ENCODE results near the gene NCSTN. TPM values are rescaled to one million over a fixed set of nuclear protein-coding genes. Genes with fewer than 3 reads are reported as not detected.

Gene NCSTN
- total RNA-seq, 1 experiment from 2014 or later = 67.8 TPM

DNA sequence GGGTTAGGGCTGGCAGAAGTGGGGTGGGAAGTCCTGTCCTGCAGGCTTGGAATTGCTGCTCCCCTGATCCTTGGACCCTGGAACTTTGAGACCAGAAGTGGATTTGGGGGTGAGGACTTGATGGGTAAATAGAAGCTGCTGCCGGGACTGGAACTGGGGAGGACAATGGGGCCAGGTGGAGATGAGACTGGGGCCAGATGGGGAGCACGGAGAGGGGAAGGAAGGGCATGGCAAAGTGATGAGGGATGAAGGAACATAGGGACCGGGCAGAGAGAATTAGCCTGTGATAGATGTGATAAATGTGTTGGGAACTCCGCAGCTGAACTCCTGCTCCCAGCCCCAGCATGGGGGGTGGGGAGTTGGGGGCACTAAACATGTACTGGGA, 24.3 kb downstream of the NCSTN start:
- H3K27ac ChIP-seq (ENCODE audit: insufficient read length, low read depth, low read length) = no peak overlapping the region
- H3K9ac ChIP-seq (ENCODE audit: extremely low read depth, insufficient read length, low read length) = no peak overlapping the region
- no peak overlapping the region for H2BK5ac ChIP-seq (ENCODE audit: insufficient read length, low read length)
- H3K9me3 Mint-ChIP-seq = no peaks in the 10 kb centered on the region
- no peak overlapping the region for H3K4me2 ChIP-seq (ENCODE audit: insufficient read depth, insufficient read length, low read length)
- H3T11ph ChIP-seq (ENCODE audit: low read length) = no peak overlapping the region
- peaks cover 33 to 59% of the 10 kb centered on the region in 2 experiments for H3K4me1 Mint-ChIP-seq
- no peak overlapping the region for H3K23ac ChIP-seq (ENCODE audit: insufficient read length, low read depth, low read length)
- H3K4me3 Mint-ChIP-seq = no peak overlapping the region
- no peaks in the 10 kb centered on the region for H4K20me1 ChIP-seq (ENCODE audit: control insufficient read depth, insufficient read depth, insufficient read length)
- H2BK120ac ChIP-seq (ENCODE audit: low read depth, low read length, poor library complexity, severe bottlenecking) = no peak overlapping the region
- no peaks in the 10 kb centered on the region for H3K79me2 ChIP-seq (ENCODE audit: insufficient read depth, low read length)
- H3K56ac ChIP-seq (ENCODE audit: insufficient read length, low read depth, low read length) = no peak overlapping the region
- H4K91ac ChIP-seq (ENCODE audit: insufficient read length, low read depth, low read length) = no peak overlapping the region
- no peak overlapping the region for H2AK5ac ChIP-seq (ENCODE audit: insufficient read length, low read length)
- no peak overlapping the region for H4K5ac ChIP-seq (ENCODE audit: insufficient read length, low read depth, low read length)
- H2BK15ac ChIP-seq (ENCODE audit: low read depth, low read length) = no peak overlapping the region
- no peak overlapping the region; the same call in 1 of the 2 replicates for H3K14ac ChIP-seq (ENCODE audit: insufficient read depth, low read length)
- no peak overlapping the region for H2BK12ac ChIP-seq (ENCODE audit: insufficient read length, low read depth, low read length)
- H4K8ac ChIP-seq (replicated peaks; ENCODE audit: insufficient read length, low read depth, low read length) = no peak overlapping the region
- TF ChIP-seq, protein P1, sequence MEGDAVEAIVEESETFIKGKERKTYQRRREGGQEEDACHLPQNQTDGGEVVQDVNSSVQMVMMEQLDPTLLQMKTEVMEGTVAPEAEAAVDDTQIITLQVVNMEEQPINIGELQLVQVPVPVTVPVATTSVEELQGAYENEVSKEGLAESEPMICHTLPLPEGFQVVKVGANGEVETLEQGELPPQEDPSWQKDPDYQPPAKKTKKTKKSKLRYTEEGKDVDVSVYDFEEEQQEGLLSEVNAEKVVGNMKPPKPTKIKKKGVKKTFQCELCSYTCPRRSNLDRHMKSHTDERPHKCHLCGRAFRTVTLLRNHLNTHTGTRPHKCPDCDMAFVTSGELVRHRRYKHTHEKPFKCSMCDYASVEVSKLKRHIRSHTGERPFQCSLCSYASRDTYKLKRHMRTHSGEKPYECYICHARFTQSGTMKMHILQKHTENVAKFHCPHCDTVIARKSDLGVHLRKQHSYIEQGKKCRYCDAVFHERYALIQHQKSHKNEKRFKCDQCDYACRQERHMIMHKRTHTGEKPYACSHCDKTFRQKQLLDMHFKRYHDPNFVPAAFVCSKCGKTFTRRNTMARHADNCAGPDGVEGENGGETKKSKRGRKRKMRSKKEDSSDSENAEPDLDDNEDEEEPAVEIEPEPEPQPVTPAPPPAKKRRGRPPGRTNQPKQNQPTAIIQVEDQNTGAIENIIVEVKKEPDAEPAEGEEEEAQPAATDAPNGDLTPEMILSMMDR (conservative IDR thresholded peaks at IDR 0.05) = no peak
- no peak overlapping the region for H3K4ac ChIP-seq (ENCODE audit: low read depth, low read length)
- no peaks in the 10 kb centered on the region for H3K4me1 ChIP-seq (ENCODE audit: insufficient read depth, low read length)
- no peak for DNase-seq
- no peak overlapping the region for H2BK20ac ChIP-seq (ENCODE audit: low read depth, low read length, poor library complexity, severe bottlenecking)
- no peaks in the 10 kb centered on the region for H3K79me1 ChIP-seq (ENCODE audit: insufficient read depth, low read depth, low read length, poor library complexity, severe bottlenecking)
- H3K27ac Mint-ChIP-seq = peak overlapping the region in 1 of 3 experiments; percentile 69; a peak in 1 of 7 replicates
- no peak overlapping the region for H3K18ac ChIP-seq (ENCODE audit: insufficient read length, low read depth, low read length)
- no CpG with 5 or more reads among the region's 4 CpGs for WGBS (ENCODE audit: extremely low coverage, insufficient read length, low lambda C conversion rate)
- H3K27me3 Mint-ChIP-seq (ENCODE audit: low read depth) = peaks cover 4% of the 10 kb centered on the region; the same call in 1 of the 2 replicates
- H3K23me2 ChIP-seq (ENCODE audit: insufficient read length, low read depth, low read length, poor library complexity, severe bottlenecking) = no peaks in the 10 kb centered on the region
- H3K9me3 ChIP-seq (ENCODE audit: control insufficient read depth, low read depth, low read length) = no peaks in the 10 kb centered on the region
- H3K36me3 Mint-ChIP-seq (ENCODE audit: insufficient read depth in 1 of 3, low read depth in 3 of 3) = peaks cover 0 to 2% (median 0%) of the 10 kb centered on the region in 3 experiments; a peak in 1 of 7 replicates
- H3K27me3 ChIP-seq (ENCODE audit: insufficient read depth, low read length) = no peaks in the 10 kb centered on the region
- H2AFZ ChIP-seq (ENCODE audit: low read length) = no peak overlapping the region

All from H9 (cell line).